Measurements from ENCODE around the gene ZFYVE27.

Gene ZFYVE27

GRCh38 chr10:97770255-97770654 lies 33.3 kb downstream of the ZFYVE27 start:
- no peak for DNase-seq

- peak; percentile 13 for DNase-seq
Observed at GRCh38 chr10:97771055-97771891, 34.3 kb downstream of the ZFYVE27 start.

- no peak for DNase-seq
Observed at GRCh38 chr10:97771913-97772823, 35.2 kb downstream of the ZFYVE27 start, which contains the start of gene SFRP5. Gene SFRP5, minus strand, starts transcription at chr10:97771999. Its CDS starts 166 bp downstream, at chr10:97771833.

GRCh38 chr10:97773096-97773495 lies 36.2 kb downstream of the ZFYVE27 start:
- no peak for DNase-seq

GRCh38 chr10:97774811-97775294 lies 37.9 kb downstream of the ZFYVE27 start:
- no peak for DNase-seq

- no peak for DNase-seq
Observed at GRCh38 chr10:97777143-97777542, 40.2 kb downstream of the ZFYVE27 start.

- DNase-seq: no peak
Observed at GRCh38 chr10:97778452-97779302, 41.7 kb downstream of the ZFYVE27 start.

GRCh38 chr10:97779492-97779891 lies 42.6 kb downstream of the ZFYVE27 start:
- DNase-seq: no peak

- DNase-seq: no peak
Observed at GRCh38 chr10:97779975-97780374, 43.0 kb downstream of the ZFYVE27 start.

GRCh38 chr10:97780841-97781617 lies 44.1 kb downstream of the ZFYVE27 start:
- peak; percentile 15 for DNase-seq

GRCh38 chr10:97781618-97782331 lies 44.8 kb downstream of the ZFYVE27 start:
- DNase-seq: no peak

GRCh38 chr10:97782455-97783228 lies 45.7 kb downstream of the ZFYVE27 start:
- no peak for DNase-seq

- no peak for DNase-seq
Observed at GRCh38 chr10:97784200-97784810, 47.4 kb downstream of the ZFYVE27 start.

- DNase-seq: no peak
Observed at GRCh38 chr10:97785231-97785630, 48.3 kb downstream of the ZFYVE27 start.

- DNase-seq: no peak
Observed at GRCh38 chr10:97785731-97786130, 48.8 kb downstream of the ZFYVE27 start.

- no peak for DNase-seq
Observed at GRCh38 chr10:97788552-97789442, 51.9 kb downstream of the ZFYVE27 start.

GRCh38 chr10:97789770-97790397 lies 53.0 kb downstream of the ZFYVE27 start:
- DNase-seq: no peak
